Measurements from ENCODE around the gene PCDHA4.
"Not testable (repeated sequence)": the region's sequence is repeated elsewhere in the genome, so short reads cannot be mapped to it uniquely, and the experiment has no call there.

The PCDHA4 gene

GRCh38 chr5:140806834-140807775 lies at the start of gene PCDHA4:
Gene PCDHA4 (plus strand): TSS chr5:140807068.
- DNase-seq: no peak

DNA sequence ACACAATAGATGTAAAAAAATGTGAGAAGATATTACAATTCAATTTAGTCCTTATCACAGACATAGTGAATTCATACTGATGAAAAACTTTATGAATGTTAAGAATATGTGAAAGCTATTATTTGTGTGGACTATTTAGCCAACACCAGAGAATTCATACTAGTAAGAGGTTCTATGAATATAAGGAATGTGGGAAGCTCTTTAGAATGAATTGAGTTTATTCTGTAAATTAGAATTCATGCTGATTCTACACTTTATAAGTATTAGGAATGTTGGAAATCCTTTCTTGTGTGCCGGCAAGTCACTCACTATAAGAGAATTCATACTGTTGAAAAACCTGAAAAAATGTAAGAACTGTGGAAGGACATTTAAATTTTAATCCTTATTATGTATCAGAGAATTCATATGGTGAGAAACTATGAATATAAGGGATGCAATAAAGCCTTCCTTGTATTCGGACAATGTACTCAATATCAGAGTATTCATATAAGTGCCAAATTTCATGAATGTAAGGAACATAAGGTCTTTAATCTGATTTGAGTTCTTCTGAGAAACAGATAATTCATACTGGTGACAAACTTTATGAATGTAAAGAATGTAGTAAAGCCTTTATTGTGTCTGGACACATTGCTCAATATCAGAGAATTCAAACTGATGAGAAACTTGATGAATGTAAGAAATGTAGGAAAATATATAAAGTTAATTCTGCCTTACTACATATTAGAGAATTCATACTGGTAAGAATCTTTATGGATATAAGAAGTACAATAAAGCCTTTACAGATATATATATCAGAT lies 42.5 kb upstream of the PCDHA4 start:
- DNase-seq: no peak

GRCh38 chr5:140767444-140767843 lies 39.4 kb upstream of the PCDHA4 start:
- DNase-seq: no peak

- DNase-seq: no peak
Observed at GRCh38 chr5:140780512-140780911, 26.4 kb upstream of the PCDHA4 start.

DNA sequence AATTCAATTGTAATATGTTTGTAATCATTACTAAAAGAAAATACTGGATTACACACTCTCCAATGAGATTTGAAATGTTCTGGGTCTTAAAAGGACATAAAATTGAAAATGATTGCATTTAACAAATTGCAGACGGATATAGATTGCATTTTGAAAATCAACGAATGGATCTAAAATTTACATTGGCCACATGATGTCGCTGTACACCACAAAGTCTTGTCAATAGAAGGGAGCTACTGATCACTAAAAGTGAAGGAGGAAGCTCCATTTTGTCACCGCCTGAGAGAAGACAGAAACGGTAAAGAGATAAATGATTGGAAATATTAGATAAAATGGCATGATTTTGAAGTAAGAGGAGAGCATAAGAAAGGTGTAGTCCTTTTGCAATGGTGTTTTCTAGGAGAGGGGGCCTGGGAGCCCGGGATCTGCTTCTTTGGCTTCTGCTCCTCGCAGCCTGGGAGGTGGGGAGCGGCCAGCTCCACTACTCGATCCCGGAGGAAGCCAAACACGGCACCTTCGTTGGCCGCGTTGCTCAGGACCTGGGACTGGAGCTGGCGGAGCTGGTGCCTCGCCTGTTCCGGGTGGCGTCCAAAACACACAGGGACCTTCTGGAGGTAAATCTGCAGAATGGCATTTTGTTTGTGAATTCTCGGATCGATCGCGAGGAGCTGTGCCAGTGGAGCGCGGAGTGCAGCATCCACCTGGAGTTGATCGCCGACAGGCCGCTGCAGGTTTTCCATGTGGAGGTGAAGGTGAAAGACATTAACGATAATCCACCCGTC lies 20.8 kb upstream of the PCDHA4 start, which contains the start of gene PCDHA1:
PCDHA1 (plus strand) TSS at position 236 of the 782 bp plus-strand sequence.
- DNase-seq: no peak

DNA sequence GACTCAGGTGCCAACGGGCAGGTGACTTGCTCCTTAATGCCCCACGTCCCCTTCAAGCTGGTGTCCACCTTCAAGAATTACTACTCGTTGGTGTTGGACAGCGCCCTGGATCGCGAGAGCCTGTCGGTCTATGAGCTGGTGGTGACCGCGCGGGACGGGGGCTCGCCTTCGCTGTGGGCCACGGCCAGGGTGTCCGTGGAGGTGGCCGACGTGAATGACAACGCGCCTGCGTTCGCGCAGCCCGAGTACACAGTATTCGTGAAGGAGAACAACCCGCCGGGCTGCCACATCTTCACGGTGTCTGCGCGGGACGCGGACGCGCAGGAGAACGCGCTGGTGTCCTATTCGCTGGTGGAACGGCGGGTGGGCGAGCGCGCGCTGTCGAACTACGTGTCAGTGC lies 19.4 kb upstream of the PCDHA4 start:
- DNase-seq: not testable (repeated sequence)

GRCh38 chr5:140787849-140788504 lies 18.9 kb upstream of the PCDHA4 start:
- DNase-seq: not testable (repeated sequence)

GRCh38 chr5:140791089-140791488 lies 15.8 kb upstream of the PCDHA4 start:
- no peak for DNase-seq

DNA sequence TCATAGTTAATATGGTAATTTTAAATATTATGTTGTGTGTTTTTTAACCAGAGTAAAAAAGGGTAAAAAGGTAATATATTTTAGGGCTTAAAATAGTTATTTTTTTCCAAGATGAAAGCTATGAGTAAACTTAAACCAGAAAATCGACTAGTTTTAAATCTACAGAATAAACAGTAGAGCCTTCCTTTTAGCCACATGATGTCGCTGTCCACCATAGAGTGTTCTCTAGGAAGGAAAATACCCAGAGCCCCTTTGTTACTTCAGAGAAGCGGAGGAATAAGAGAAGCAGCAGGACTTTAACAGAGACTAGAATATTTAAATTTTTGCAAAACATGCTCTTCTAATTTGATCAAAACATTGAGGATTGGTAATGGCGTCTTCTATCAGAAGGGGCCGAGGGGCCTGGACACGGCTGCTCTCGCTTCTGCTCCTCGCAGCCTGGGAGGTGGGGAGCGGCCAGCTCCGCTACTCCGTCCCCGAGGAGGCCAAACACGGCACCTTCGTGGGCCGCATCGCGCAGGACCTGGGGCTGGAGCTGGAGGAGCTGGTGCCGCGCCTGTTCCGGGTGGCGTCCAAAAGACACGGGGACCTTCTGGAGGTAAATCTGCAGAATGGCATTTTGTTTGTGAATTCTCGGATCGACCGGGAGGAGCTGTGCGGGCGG lies 12.1 kb upstream of the PCDHA4 start, which contains the start of gene PCDHA2:
PCDHA2 (plus strand) TSS at position 258 of the 664 bp plus-strand sequence.
- no peak for DNase-seq

DNA sequence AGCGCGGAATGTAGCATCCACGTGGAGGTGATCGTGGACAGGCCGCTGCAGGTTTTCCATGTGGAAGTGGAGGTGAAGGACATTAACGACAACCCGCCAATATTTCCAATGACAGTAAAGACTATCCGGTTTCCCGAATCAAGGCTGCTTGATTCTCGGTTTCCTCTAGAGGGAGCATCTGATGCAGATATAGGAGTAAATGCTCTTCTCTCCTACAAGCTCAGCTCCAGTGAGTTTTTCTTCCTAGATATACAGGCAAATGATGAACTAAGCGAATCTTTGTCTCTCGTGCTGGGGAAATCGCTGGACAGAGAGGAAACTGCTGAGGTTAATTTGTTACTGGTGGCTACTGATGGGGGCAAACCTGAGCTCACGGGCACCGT lies 11.6 kb upstream of the PCDHA4 start:
- no peak for DNase-seq

DNA sequence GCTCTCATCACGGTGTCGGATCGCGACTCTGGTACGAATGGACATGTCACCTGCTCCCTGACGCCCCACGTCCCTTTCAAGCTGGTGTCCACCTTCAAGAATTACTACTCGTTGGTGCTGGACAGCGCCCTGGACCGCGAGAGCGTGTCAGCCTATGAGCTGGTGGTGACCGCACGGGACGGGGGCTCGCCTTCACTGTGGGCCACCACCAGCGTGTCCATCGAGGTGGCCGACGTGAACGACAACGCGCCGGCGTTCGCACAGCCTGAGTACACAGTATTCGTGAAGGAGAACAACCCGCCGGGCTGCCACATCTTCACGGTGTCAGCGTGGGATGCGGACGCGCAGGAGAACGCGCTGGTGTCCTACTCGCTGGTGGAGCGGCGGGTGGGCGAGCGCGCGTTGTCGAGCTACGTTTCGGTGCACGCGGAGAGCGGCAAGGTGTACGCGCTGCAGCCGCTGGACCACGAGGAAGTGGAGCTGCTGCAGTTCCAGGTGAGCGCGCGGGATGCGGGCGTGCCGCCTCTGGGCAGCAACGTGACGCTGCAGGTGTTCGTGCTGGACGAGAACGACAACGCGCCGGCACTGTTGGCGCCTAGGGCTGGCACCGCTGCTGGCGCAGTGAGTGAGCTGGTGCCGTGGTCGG lies 10.7 kb upstream of the PCDHA4 start:
- DNase-seq: not testable (repeated sequence)

DNA sequence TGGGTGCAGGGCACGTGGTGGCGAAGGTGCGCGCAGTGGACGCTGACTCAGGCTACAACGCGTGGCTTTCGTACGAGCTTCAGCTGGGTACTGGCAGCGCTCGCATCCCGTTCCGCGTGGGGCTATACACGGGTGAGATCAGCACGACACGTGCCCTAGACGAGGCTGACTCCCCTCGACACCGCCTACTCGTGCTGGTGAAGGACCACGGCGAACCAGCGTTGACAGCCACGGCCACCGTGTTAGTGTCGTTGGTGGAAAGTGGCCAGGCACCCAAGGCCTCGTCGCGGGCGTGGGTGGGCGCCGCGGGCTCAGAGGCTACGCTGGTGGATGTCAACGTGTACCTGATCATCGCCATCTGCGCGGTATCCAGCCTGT lies 10.2 kb upstream of the PCDHA4 start:
- DNase-seq: no peak

DNA sequence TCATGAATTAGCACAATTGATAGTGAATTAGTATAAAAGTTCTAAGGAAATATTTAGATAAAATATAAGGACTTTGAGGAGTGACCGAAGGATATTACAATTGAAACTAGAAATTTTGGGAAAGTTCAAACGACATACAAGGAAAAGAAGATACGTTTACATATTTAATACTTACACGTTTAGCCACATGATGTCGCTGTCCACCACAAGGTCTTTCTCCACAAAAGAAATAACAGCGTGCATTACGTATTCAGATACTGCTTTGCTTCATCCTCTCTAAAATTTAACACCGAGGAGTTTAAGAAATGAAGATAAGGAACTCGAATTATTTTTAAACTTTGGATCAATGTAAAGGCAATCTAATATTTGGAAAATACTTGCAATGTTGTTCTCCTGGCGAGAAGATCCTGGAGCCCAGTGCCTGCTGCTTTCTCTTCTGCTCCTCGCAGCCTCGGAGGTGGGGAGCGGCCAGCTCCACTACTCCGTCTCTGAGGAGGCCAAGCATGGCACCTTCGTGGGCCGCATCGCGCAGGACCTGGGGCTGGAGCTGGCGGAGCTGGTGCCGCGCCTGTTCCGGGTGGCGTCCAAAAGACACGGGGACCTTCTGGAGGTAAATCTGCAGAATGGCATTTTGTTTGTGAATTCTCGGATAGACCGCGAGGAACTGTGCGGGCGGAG lies 5.9 kb upstream of the PCDHA4 start, which contains the start of gene PCDHA3:
PCDHA3 (plus strand) TSS at position 242 of the 678 bp plus-strand sequence.
- DNase-seq: no peak

DNA sequence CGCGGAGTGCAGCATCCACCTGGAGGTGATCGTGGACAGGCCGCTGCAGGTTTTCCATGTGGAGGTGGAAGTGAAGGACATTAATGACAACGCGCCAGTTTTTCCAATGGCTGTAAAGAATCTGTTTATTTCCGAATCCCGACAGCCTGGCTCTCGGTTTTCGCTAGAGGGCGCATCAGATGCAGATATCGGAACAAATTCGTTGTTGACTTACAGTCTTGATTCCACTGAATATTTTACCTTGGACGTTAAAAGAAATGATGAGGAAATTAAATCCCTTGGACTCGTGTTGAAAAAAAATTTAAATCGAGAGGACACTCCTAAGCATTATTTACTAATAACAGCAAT lies 5.4 kb upstream of the PCDHA4 start:
- no peak for DNase-seq

GRCh38 chr5:140802381-140802780 lies 4.5 kb upstream of the PCDHA4 start:
- not testable (repeated sequence) for DNase-seq

GRCh38 chr5:140802781-140803271 lies 4.0 kb upstream of the PCDHA4 start:
- DNase-seq: no peak

DNA sequence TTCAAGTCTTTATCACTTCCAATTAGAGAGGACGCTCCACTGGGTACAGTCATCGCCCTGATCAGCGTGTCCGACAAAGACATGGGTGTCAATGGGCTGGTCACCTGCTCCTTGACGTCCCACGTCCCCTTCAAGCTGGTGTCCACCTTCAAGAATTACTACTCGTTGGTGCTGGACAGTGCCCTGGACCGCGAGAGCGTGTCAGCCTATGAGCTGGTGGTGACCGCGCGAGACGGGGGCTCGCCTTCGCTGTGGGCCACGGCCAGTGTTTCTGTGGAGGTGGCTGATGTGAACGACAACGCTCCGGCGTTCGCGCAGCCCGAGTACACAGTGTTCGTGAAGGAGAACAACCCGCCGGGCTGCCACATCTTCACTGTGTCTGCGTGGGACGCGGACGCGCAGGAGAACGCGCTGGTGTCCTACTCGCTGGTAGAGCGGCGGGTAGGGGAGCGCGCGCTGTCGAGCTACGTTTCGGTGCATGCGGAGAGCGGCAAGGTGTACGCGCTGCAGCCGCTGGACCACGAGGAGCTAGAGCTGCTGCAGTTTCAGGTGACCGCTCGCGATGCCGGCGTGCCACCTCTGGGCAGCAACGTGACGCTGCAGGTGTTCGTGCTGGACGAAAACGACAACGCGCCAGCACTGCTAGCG lies 1.5 kb downstream of the PCDHA4 start:
- DNase-seq: not testable (repeated sequence)

GRCh38 chr5:140808889-140809291 lies 2.0 kb downstream of the PCDHA4 start:
- DNase-seq: no peak

DNA sequence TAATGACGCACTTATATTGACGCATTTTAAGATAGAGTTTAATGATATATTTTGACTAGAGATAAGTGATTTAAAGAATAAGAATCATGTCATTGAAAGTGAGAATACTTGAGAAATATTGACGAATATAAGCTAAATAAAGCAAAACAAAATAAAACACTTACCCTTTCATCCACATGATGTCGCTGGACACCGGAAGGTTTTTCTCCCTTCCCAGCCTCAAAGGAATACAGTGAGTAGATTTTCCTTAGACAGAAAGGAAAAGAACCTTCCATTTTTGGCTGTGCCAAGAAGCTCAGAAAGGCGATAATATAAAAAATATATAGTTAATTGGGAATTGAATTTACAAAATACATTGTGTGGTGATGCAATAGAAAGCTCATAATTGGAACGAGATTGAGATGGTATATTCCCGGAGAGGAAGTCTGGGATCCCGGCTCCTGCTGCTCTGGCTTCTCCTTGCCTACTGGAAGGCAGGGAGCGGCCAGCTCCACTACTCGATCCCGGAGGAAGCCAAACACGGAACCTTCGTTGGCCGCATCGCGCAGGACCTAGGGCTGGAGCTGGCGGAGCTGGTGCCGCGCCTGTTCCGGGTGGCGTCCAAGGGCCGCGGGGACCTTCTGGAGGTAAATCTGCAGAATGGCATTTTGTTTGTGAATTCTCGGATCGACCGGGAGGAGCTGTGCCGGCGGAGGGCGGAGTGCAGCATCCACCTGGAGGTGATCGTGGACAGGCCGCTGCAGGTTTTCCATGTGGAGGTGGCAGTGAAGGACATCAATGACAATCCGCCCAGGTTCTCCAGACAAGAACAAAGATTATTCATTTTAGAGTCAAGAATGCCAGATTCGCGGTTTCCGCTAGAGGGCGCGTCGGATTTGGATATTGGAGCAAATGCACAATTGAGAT lies 14.8 kb downstream of the PCDHA4 start, which contains the start of gene PCDHA5:
PCDHA5 (plus strand) TSS at position 239 of the 906 bp plus-strand sequence.
- no peak for DNase-seq

All from CD4-positive, alpha-beta T cell treated with Interleukin-17A for 4 hours (primary cell).